Neural cell (in vitro differentiated cells): ENCODE measurements around the gene TMEM127. TPM values are rescaled to one million over a fixed set of nuclear protein-coding genes. Genes with fewer than 3 reads are reported as not detected.
A peak's percentile ranks its signal among the peaks of the same experiment; 100 is the strongest.

Experiments used
- H2AFZ ChIP-seq: fragments of 200-600, 300-800 bp; sonication (generic), shearing (Covaris generic); 2 replicates; pipeline ENCODE4 v1.6.0; 2014; ENCODE audit warnings: low read depth, mild to moderate bottlenecking, antibody characterized with exemption, low read length, moderate library complexity
- H3F3A ChIP-seq: fragments of 200-600 bp; shearing (Covaris generic); 2 replicates; pipeline ENCODE4 v1.6.1; 2016; ENCODE audit warnings: mild to moderate bottlenecking, moderate library complexity, mixed read lengths, antibody characterized with exemption, low read length; ENCODE audit not compliant: insufficient read depth, poor library complexity, severe bottlenecking
- H3K27ac ChIP-seq: fragments of 200-600, 300-800 bp; sonication (generic), shearing (Covaris generic); 2 replicates; pipeline ENCODE4 v1.5.1; 2014; ENCODE audit warnings: mild to moderate bottlenecking, low read length, moderate library complexity
- H3K27me3 ChIP-seq: fragments of 300-800, 200-600 bp; sonication (generic), shearing (Covaris generic); 2 replicates; pipeline ENCODE4 v1.6.0; 2014; ENCODE audit warnings: mild to moderate bottlenecking, low read depth, low read length, moderate library complexity; ENCODE audit not compliant: insufficient read depth
- H3K36me3 ChIP-seq: fragments of 300-800, 200-600 bp; sonication (generic), shearing (Covaris generic); 2 replicates; pipeline ENCODE4 v1.5.1; 2014; ENCODE audit warnings: mild to moderate bottlenecking, antibody characterized with exemption, low read length, moderate library complexity; ENCODE audit not compliant: insufficient read depth
- H3K4me2 ChIP-seq: fragments of 300-800, 200-600 bp; sonication (generic), shearing (Covaris generic); 2 replicates; pipeline ENCODE4 v1.6.0; 2014; ENCODE audit warnings: mild to moderate bottlenecking, low read length
- H3K4me3 ChIP-seq: fragments of 300-800, 200-600 bp; sonication (generic), shearing (Covaris generic); 2 replicates; pipeline ENCODE4 v1.5.1; 2014; ENCODE audit warnings: mild to moderate bottlenecking, low read length, moderate library complexity
- H3K79me2 ChIP-seq: fragments of 200-600 bp; shearing (Covaris generic); replicated peaks from 2 replicates; pipeline ENCODE4 v1.6.0; 2014; ENCODE audit warnings: mild to moderate bottlenecking, low read length, moderate library complexity; ENCODE audit not compliant: insufficient read depth
- H3K9ac ChIP-seq: fragments of 300-800, 200-600 bp; sonication (generic), shearing (Covaris generic); 2 replicates; pipeline ENCODE4 v1.6.1; 2016; ENCODE audit warnings: mild to moderate bottlenecking, low read length, mixed read lengths
- H3K9me2 ChIP-seq: fragments of 200-600 bp; shearing (Covaris generic); 2 replicates; pipeline ENCODE4 v1.6.1; 2016; ENCODE audit warnings: mild to moderate bottlenecking, low read length, mixed read lengths; ENCODE audit not compliant: insufficient read depth
- H3K9me3 ChIP-seq: fragments of 200-600, 300-800 bp; sonication (generic), shearing (Covaris generic); 2 replicates; pipeline ENCODE4 v1.6.1; 2016; ENCODE audit warnings: mild to moderate bottlenecking, mixed run types, low read length, moderate library complexity, mixed read lengths
- H4K20me1 ChIP-seq: fragments of 200-600 bp; shearing (Covaris generic); 2 replicates; pipeline ENCODE4 v1.6.1; 2016; ENCODE audit warnings: mild to moderate bottlenecking, mixed run types; ENCODE audit not compliant: insufficient read depth
- EP300 ChIP-seq: fragments of 450-650 bp; conservative IDR thresholded peaks from 2 replicates; pipeline ENCODE4 v1.6.1; 2014; ENCODE audit warnings: antibody characterized with exemption, mild to moderate bottlenecking, moderate library complexity; ENCODE audit not compliant: poor library complexity, severe bottlenecking
- EZH2 ChIP-seq: fragments of 200-600, 300-800 bp; shearing (Covaris generic), sonication (generic); IDR thresholded peaks from 2 replicates; pipeline ENCODE4 v1.6.1; 2014; ENCODE audit warnings: antibody characterized with exemption, low read length, borderline replicate concordance, mild to moderate bottlenecking; ENCODE audit not compliant: insufficient read depth, poor library complexity, severe bottlenecking
- MXI1 ChIP-seq: fragments of 450-650 bp; conservative IDR thresholded peaks from 2 replicates; pipeline ENCODE4 v1.6.1; 2014; ENCODE audit warnings: antibody characterized with exemption, mild to moderate bottlenecking; ENCODE audit not compliant: poor library complexity, severe bottlenecking
- POLR2AphosphoS5 ChIP-seq: IDR thresholded peaks from 2 replicates; pipeline ENCODE4 v1.6.1; 2012
- RAD21 ChIP-seq: fragments of 450-650 bp; conservative IDR thresholded peaks from 2 replicates; pipeline ENCODE4 v1.6.1; 2014; ENCODE audit warnings: antibody characterized with exemption, mild to moderate bottlenecking, moderate library complexity
- SMC3 ChIP-seq: fragments of 450-650 bp; conservative IDR thresholded peaks from 2 replicates; pipeline ENCODE4 v1.6.1; 2014; ENCODE audit warnings: antibody characterized with exemption, mild to moderate bottlenecking, moderate library complexity; ENCODE audit not compliant: poor library complexity
- TAF1 ChIP-seq: IDR thresholded peaks from 2 replicates; pipeline ENCODE4 v1.6.1; 2012; ENCODE audit warnings: low read depth
- polyA plus RNA-seq: library from polyadenylated mRNA; depleted of rRNA; stranded (reverse); fragments of >200 nt; gene quantifications from 2 replicates; pipeline ENCODE4 v1.2.3, GENCODE V29; 2014
- TF ChIP-seq, protein P1 (sequence below): fragments of 450-650 bp; IDR thresholded peaks from 2 replicates; pipeline ENCODE4 v1.5.1; 2014; ENCODE audit warnings: antibody characterized with exemption, mild to moderate bottlenecking, moderate library complexity; ENCODE audit not compliant: poor library complexity, severe bottlenecking
- TF ChIP-seq, protein P2 (sequence below): IDR thresholded peaks from 2 replicates; pipeline ENCODE4 v1.6.1; 2012; ENCODE audit warnings: borderline replicate concordance

Gene TMEM127
- polyA plus RNA-seq, 1 donor from 2014 or later: 19.1 TPM

DNA sequence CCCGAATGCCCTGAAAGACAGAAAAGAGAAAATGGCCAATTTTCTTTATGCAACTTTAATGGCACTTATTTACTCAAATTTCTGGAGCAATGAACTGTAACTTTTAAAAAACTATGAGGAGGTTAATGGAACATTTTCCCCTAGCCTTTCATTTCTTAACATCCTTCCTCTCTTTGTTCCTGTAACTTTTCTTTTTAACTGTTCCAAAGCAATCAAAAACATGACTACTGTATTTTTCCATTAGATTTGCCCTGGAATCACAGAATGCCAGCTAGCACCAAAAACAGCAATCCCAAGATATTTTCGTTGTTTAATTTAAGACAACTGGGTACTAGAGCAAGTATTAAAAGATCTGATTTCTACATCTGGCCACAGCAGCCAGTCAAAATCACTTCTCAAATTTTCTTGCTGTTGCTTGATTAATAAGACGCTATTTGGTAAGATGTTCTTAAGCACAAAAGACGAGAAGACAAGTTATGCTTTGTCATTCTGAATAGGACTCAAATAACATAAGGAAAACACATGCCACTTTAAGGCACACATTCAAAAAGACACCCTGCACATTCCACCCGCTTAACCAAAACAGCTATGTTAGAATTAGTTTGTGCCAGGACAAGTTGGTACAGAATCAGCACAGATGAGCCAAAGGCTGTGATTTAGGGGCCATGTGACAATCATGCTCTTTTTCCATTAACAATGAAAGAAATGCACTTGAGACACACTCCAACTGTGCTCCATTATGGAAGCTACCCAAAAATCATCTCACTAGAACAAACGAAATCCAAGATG lies 60.8 kb downstream of the TMEM127 start:
- Histone ChIP-seq H3K79me2 (peaks cover 79% of the 10 kb centered on the region), H3K4me2 (peak overlapping the region; percentile 45), H3F3A (no peaks in the 10 kb centered on the region), H3K9ac (peak overlapping the region; percentile 4), H3K27me3 (no peaks in the 10 kb centered on the region), H3K27ac (no peak overlapping the region), H4K20me1 (no peaks in the 10 kb centered on the region), H3K4me3 (peak overlapping the region; percentile 51), H2AFZ (no peak overlapping the region), H3K36me3 (no peaks in the 10 kb centered on the region), H3K9me3 (no peaks in the 10 kb centered on the region), H3K9me2 (no peaks in the 10 kb centered on the region)
- TF ChIP-seq POLR2AphosphoS5 (no peak), EP300 (no peak)

DNA sequence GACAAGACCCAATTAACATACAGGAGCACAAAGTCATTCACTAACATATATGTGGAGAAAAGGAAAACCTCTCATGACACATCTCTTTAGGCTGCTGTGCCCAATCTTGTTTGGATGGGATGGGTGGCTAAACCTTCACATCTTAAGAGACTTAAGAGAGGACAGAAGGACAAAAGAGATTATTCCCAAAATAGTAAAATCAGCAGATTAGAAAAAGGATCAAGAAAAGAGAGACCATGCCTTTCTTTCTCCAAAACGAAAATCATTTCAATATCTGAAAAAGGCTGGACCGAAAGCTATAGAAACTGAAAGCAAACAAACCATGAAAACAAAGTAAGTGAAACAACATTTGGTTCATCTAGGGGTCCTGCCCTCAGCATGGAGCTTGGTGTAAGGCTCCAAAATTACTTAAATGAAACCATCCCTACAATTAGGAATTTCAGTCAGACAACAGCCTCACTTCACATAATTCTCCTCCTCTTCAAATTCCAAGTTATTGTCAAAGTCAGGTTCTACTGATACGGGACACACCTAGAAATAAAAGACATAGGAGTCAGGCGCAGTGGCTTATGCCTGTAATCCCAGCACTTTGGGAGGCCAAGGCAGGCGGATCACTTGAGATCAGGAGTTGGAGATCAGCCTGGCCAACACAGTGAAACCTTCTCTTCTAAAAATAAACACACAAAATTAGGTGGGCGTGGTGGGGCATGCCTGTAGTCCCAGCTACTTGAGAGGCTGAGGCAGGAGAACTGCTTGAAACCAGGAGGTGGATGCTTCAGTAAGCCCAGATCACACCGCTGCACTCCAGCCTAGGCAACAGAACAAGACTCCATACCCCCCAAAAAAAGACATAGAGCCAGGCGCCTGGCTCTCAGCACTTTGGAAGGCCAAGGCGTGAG lies 62.4 kb downstream of the TMEM127 start:
- Histone ChIP-seq H3K79me2 (peaks cover 86% of the 10 kb centered on the region), H3K4me2 (no peak overlapping the region), H3K27me3 (no peaks in the 10 kb centered on the region)

More for the DNA sequence above, 62.4 kb downstream of the TMEM127 start:
- no peak overlapping the region for H2AFZ ChIP-seq
- no peaks in the 10 kb centered on the region for H4K20me1 ChIP-seq
- H3K4me3 ChIP-seq: no peak overlapping the region
- TF ChIP-seq, protein P1, sequence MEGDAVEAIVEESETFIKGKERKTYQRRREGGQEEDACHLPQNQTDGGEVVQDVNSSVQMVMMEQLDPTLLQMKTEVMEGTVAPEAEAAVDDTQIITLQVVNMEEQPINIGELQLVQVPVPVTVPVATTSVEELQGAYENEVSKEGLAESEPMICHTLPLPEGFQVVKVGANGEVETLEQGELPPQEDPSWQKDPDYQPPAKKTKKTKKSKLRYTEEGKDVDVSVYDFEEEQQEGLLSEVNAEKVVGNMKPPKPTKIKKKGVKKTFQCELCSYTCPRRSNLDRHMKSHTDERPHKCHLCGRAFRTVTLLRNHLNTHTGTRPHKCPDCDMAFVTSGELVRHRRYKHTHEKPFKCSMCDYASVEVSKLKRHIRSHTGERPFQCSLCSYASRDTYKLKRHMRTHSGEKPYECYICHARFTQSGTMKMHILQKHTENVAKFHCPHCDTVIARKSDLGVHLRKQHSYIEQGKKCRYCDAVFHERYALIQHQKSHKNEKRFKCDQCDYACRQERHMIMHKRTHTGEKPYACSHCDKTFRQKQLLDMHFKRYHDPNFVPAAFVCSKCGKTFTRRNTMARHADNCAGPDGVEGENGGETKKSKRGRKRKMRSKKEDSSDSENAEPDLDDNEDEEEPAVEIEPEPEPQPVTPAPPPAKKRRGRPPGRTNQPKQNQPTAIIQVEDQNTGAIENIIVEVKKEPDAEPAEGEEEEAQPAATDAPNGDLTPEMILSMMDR: no peak
- no peak for TF ChIP-seq RAD21
- no peak for TF ChIP-seq MXI1
- no peak for TF ChIP-seq POLR2AphosphoS5
- TF ChIP-seq EZH2: no peak
- no peak for TF ChIP-seq TAF1
- TF ChIP-seq, protein P2, sequence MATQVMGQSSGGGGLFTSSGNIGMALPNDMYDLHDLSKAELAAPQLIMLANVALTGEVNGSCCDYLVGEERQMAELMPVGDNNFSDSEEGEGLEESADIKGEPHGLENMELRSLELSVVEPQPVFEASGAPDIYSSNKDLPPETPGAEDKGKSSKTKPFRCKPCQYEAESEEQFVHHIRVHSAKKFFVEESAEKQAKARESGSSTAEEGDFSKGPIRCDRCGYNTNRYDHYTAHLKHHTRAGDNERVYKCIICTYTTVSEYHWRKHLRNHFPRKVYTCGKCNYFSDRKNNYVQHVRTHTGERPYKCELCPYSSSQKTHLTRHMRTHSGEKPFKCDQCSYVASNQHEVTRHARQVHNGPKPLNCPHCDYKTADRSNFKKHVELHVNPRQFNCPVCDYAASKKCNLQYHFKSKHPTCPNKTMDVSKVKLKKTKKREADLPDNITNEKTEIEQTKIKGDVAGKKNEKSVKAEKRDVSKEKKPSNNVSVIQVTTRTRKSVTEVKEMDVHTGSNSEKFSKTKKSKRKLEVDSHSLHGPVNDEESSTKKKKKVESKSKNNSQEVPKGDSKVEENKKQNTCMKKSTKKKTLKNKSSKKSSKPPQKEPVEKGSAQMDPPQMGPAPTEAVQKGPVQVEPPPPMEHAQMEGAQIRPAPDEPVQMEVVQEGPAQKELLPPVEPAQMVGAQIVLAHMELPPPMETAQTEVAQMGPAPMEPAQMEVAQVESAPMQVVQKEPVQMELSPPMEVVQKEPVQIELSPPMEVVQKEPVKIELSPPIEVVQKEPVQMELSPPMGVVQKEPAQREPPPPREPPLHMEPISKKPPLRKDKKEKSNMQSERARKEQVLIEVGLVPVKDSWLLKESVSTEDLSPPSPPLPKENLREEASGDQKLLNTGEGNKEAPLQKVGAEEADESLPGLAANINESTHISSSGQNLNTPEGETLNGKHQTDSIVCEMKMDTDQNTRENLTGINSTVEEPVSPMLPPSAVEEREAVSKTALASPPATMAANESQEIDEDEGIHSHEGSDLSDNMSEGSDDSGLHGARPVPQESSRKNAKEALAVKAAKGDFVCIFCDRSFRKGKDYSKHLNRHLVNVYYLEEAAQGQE: no peak
- TF ChIP-seq SMC3: no peak
- no peak for TF ChIP-seq EP300
- no peak overlapping the region for H3K9ac ChIP-seq
- no peaks in the 10 kb centered on the region for H3K9me2 ChIP-seq
- no peaks in the 10 kb centered on the region for H3K36me3 ChIP-seq
- no peaks in the 10 kb centered on the region for H3F3A ChIP-seq
- H3K9me3 ChIP-seq: no peaks in the 10 kb centered on the region
- no peak overlapping the region for H3K27ac ChIP-seq
